HG03460 (cell line): ENCODE data around the gene AMZ2.

Experiments
- ATAC-seq: cut with Tn5 transposase; IDR thresholded peaks from one replicate; pipeline ENCODE4 v1.9.1; 2021; ENCODE audit not compliant: unreplicated experiment

Gene AMZ2

DNA sequence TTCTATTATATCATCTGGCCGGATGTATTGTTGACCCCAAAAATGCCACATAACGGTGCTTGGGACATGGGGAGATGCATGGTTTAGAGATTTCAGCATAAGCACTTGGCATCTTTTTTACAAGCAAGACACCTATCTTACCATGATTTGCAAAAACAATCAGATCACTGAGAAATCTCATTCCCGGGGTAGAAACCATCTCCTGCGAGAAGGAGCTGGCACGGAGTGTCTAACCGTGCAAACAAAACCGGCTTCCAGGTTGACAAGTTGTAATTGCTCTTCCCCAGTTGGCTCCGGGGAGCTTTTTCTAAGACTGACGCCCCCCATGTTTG lies 42.1 kb downstream of the AMZ2 start:
- no peak for ATAC-seq

- ATAC-seq: no peak
Measured at GRCh38 chr17:68290268-68290954, 42.6 kb downstream of the AMZ2 start.

- peak; percentile 41 for ATAC-seq
Measured at GRCh38 chr17:68290955-68291835, 43.4 kb downstream of the AMZ2 start, which contains the start of the genes ARSG and SLC16A6. Gene ARSG (plus strand): TSS chr17:68291495. CDS start chr17:68307494, 15,999 bp downstream. Gene SLC16A6 (minus strand): TSS chr17:68291127. CDS start chr17:68278320, 12,807 bp downstream.

GRCh38 chr17:68291836-68292688 lies 44.2 kb downstream of the AMZ2 start:
- ATAC-seq: peak; percentile 61

GRCh38 chr17:68292689-68293040 lies 44.8 kb downstream of the AMZ2 start:
- no peak for ATAC-seq

- no peak for ATAC-seq
Measured at GRCh38 chr17:68293490-68294195, 45.8 kb downstream of the AMZ2 start.

DNA sequence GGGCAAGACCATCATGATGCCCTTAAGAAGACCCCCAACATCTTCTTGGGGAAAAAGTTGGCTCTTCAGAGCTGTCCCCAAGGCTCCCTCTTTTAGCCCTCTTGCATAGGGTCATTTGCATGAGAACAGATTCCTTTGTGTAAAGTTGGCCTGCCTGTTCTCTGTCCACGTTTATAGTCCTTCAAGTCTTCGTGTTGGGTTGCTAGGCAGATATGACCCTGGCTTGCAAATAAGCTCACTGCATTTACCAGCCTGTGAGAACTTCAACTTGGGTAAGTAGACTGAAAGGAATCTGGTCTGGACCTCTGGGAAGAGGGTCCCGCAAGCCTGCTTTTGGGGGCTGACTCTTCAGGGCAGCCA lies 46.3 kb downstream of the AMZ2 start:
- no peak for ATAC-seq

DNA sequence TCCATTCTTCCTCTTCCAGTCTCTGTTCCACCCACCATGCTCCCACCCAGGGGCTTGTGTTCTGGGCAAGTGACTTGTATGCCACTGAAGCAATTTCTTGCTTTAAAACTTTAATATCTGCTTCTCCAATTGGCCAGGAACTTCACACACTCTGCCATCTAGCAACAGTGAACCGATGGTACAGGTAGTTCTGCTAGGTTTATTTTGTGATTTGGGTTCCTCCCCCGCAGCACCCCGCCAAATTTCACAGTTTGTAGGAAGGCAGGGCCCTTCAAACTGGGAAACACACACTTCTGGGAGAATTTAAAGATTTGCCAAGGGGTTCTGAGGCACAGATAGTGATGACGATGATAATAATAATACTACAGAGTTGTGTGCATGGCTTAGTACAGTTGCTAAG lies 46.8 kb downstream of the AMZ2 start:
- ATAC-seq: no peak

DNA sequence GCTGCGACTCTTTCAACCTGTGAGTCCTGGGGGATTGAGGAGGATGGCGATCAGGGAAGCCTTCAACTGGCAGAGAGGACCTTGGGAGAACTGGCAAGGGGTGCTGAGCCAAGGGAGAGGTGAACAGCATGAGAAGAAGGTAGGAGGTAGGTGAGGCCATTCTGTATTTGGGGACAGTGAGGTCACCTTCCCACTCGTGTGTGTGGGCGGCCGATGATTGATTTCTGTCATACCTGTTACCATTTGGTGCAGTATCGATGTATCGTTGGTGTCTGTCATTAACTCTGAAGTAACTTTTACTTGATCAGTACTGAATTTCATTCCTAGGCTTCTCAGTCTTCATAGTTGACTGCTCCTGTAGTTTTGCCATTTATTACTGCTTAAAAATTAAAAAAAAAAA lies 47.2 kb downstream of the AMZ2 start:
- ATAC-seq: no peak

GRCh38 chr17:68296217-68297191 lies 48.7 kb downstream of the AMZ2 start:
- no peak for ATAC-seq

DNA sequence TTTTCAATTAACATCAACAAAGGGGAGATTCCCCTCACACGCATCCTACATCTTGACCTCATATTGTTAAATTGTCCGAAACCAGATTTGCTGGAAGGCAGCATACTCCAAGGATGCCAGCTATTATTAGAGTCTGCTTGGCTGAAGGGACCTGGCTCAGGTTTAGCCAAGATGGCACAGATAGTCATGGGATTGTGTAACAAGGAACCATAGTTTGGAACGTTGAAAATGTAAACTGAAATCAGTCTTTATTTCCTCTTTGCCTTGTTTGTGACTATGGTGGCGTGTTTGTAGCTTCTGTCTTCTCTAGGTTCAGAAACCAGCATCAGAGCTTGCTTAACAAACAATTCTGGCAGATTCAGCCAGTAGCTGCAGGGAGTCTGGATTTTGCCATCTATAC lies 49.4 kb downstream of the AMZ2 start:
- no peak for ATAC-seq

- ATAC-seq: no peak
Measured at GRCh38 chr17:68298601-68299000, 50.8 kb downstream of the AMZ2 start.

DNA sequence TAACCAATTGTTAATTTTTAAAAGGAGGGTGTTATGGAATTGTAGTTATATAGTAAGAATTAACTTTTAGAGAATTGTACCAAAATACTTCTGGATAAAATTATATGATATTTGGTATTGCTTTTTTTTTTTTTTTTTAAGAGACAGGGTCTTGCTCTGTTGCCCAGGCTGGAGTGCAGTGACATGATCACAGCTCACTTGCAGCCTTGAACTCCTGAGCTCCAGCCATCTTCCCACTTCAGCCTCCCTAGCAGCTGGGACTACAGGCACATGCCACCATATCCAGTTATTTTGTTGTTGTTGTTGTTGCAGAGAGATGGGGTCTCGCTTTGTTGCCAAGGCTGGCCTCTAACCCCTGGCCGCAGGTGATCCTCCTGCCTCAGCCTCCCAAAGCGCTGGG lies 52.0 kb downstream of the AMZ2 start:
- no peak for ATAC-seq

- no peak for ATAC-seq
Measured at GRCh38 chr17:68301438-68301959, 53.7 kb downstream of the AMZ2 start.

GRCh38 chr17:68302066-68302564 lies 54.3 kb downstream of the AMZ2 start:
- ATAC-seq: no peak

DNA sequence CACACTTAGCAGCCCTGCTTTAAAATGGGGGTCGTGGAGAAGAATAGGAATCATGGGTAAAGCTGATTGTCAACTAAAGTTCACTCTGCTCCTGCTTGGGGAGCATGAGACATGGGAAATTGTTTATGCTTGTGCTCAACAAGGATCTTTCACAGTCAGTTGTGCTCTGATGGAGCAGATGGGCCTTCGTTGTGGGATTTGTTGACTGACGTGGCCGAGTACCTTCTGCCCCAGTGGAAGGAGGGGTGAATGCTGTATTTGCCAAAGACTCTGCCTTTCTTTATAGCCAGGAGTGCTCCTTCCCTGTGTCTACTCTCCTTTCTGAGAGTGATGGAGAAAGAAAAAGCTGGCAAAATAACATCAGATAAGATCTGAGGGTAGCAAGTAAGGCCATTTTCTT lies 54.8 kb downstream of the AMZ2 start:
- ATAC-seq: no peak

DNA sequence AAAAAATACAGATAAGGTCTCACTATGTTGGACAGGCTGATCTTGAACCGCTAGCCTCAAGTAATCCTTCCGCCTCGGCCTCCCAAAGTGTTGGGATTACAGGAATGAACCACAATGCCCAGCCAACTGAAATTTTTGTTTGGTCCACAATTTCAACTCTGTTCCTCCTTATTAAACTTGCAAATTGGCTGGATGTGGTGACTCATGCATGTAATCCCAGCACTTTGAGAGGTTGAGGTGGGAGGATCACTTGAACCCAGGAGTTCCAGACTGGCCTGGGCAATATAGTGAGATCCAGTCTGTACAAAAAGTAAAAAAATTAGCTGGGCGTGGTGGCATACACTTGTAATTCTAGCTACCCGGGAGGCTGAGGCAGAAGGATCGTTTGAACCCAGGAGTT lies 56.9 kb downstream of the AMZ2 start:
- no peak for ATAC-seq

DNA sequence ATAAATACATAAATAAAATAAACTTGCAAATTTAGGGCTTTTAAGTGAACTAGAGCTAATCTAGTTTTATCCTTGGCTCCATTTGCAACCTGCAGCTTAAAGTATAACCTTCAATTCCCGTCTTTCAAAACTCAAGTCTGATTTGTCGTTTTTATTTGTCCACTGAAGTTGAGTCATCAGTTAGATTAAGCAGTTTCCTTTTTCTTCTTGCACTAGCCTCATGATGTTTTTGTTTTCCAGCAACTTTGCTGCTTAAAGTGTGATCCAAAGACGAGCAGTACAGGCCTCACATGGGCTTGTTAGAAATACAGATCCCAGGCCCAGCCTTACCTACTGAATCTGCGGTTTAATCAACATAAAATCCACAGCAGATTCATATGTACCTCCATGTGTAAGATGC lies 57.3 kb downstream of the AMZ2 start:
- ATAC-seq: no peak
